Measurements from ENCODE around the gene SEC14L6.

SEC14L6 gene

GRCh38 chr22:30479981-30480380, 66.6 kb downstream of the SEC14L6 start:
- Histone ChIP-seq H3K79me2 (no peaks in the 10 kb centered on the region), H3K4me3 (ENCODE audit: low read depth, low read length) (no peak overlapping the region), H3K9me3 (ENCODE audit: control insufficient read depth, low read length) (no peaks in the 10 kb centered on the region), H2AFZ (no peak overlapping the region), H3K9ac (no peak overlapping the region), H3K36me3 (ENCODE audit: control insufficient read depth, insufficient read depth, low read length) (no peaks in the 10 kb centered on the region), H3K27ac (no peak overlapping the region), H3K27me3 (ENCODE audit: control insufficient read depth, insufficient read depth, low read length) (no peaks in the 10 kb centered on the region), H3K4me1 (no peaks in the 10 kb centered on the region), H3K4me2 (ENCODE audit: low read length) (no peak overlapping the region)
- no peak for TF ChIP-seq CTCF (IDR thresholded peaks at IDR 0.05)

- Histone ChIP-seq H3K4me3 (ENCODE audit: low read depth, low read length) (no peak overlapping the region), H3K9me3 (ENCODE audit: control insufficient read depth, low read length) (no peaks in the 10 kb centered on the region), H3K9ac (no peak overlapping the region), H3K4me1 (no peaks in the 10 kb centered on the region), H3K4me2 (ENCODE audit: low read length) (no peak overlapping the region), H3K79me2 (no peaks in the 10 kb centered on the region), H3K36me3 (ENCODE audit: control insufficient read depth, insufficient read depth, low read length) (no peaks in the 10 kb centered on the region), H3K27ac (no peak overlapping the region), H2AFZ (no peak overlapping the region), H3K27me3 (ENCODE audit: control insufficient read depth, insufficient read depth, low read length) (no peaks in the 10 kb centered on the region)
- TF ChIP-seq CTCF (IDR thresholded peaks at IDR 0.05) = no peak
Measured at GRCh38 chr22:30474683-30475424, 71.7 kb downstream of the SEC14L6 start.

GRCh38 chr22:30474121-30474520, 72.4 kb downstream of the SEC14L6 start:
- H3K27me3 ChIP-seq (ENCODE audit: control insufficient read depth, insufficient read depth, low read length) = no peaks in the 10 kb centered on the region

GRCh38 chr22:30472994-30473720, 73.4 kb downstream of the SEC14L6 start:
- Histone ChIP-seq H3K27me3 (ENCODE audit: control insufficient read depth, insufficient read depth, low read length) (no peaks in the 10 kb centered on the region), H3K27ac (no peak overlapping the region), H3K9me3 (ENCODE audit: control insufficient read depth, low read length) (no peaks in the 10 kb centered on the region), H3K79me2 (no peaks in the 10 kb centered on the region), H2AFZ (no peak overlapping the region), H3K4me3 (ENCODE audit: low read depth, low read length) (no peak overlapping the region), H3K36me3 (ENCODE audit: control insufficient read depth, insufficient read depth, low read length) (no peaks in the 10 kb centered on the region), H3K4me2 (ENCODE audit: low read length) (no peak overlapping the region), H3K9ac (no peak overlapping the region), H3K4me1 (no peaks in the 10 kb centered on the region)
- no peak for TF ChIP-seq CTCF (IDR thresholded peaks at IDR 0.05)

More at GRCh38 chr22:30474121-30474520, 72.4 kb downstream of the SEC14L6 start:
- H3K9ac ChIP-seq = no peak overlapping the region
- TF ChIP-seq CTCF (IDR thresholded peaks at IDR 0.05) = no peak
- no peak overlapping the region for H2AFZ ChIP-seq
- no peaks in the 10 kb centered on the region for H3K36me3 ChIP-seq (ENCODE audit: control insufficient read depth, insufficient read depth, low read length)
- no peak overlapping the region for H3K4me2 ChIP-seq (ENCODE audit: low read length)
- H3K4me1 ChIP-seq = no peaks in the 10 kb centered on the region
- no peaks in the 10 kb centered on the region for H3K79me2 ChIP-seq
- no peak overlapping the region for H3K4me3 ChIP-seq (ENCODE audit: low read depth, low read length)
- H3K27ac ChIP-seq = no peak overlapping the region
- H3K9me3 ChIP-seq (ENCODE audit: control insufficient read depth, low read length) = no peaks in the 10 kb centered on the region

Data from parathyroid adenoma (tissue), 2 donors.